NOMO-1 (cell line): ENCODE results near the gene SLC5A2.
"Not testable (repeated sequence)": the region's sequence is repeated elsewhere in the genome, so short reads cannot be mapped to it uniquely, and the experiment has no call there.

Experiments used
- DNase-seq, 2 experiments: peaks; one replicate each; lab custom pipeline; 2025; ENCODE audit not compliant: unreplicated experiment in 2 of 2; lab: John Stamatoyannopoulos, UW

Gene SLC5A2

GRCh38 chr16:31491778-31492418 is 9.0 kb downstream of the SLC5A2 start:
- DNase-seq = no peak

GRCh38 chr16:31493506-31494125 is 10.7 kb downstream of the SLC5A2 start:
- DNase-seq = no peak

GRCh38 chr16:31496670-31497069 is 13.7 kb downstream of the SLC5A2 start:
- DNase-seq = no peak

GRCh38 chr16:31498493-31498892 is 15.6 kb downstream of the SLC5A2 start:
- DNase-seq = no peak

- DNase-seq = no peak
Observed at GRCh38 chr16:31499928-31500327, 17.0 kb downstream of the SLC5A2 start.

- no peak for DNase-seq
Observed at GRCh38 chr16:31501226-31501965, 18.5 kb downstream of the SLC5A2 start.

GRCh38 chr16:31501966-31502348 is 19.0 kb downstream of the SLC5A2 start:
- DNase-seq = no peak

GRCh38 chr16:31502981-31503380 is 20.1 kb downstream of the SLC5A2 start:
- no peak for DNase-seq

- DNase-seq = not testable (repeated sequence)
Observed at GRCh38 chr16:31503555-31503954, 20.6 kb downstream of the SLC5A2 start.

GRCh38 chr16:31504159-31504558 is 21.2 kb downstream of the SLC5A2 start:
- DNase-seq = no peak

- peak in 1 of 2 experiments; percentile 57 for DNase-seq
Observed at GRCh38 chr16:31505483-31505882, 22.6 kb downstream of the SLC5A2 start.

- DNase-seq = no peak
Observed at GRCh38 chr16:31507617-31507928, 24.6 kb downstream of the SLC5A2 start.

- DNase-seq = peak; percentile 77 to 81
Observed at GRCh38 chr16:31507929-31508705, 25.2 kb downstream of the SLC5A2 start, which contains the start of gene RUSF1. RUSF1 (minus strand) TSS chr16:31508391; CDS start chr16:31508373, 18 bp downstream.

- DNase-seq = no peak
Observed at GRCh38 chr16:31508706-31509195, 25.8 kb downstream of the SLC5A2 start.

GRCh38 chr16:31513126-31513525 is 30.2 kb downstream of the SLC5A2 start:
- DNase-seq = no peak

GRCh38 chr16:31513884-31514283 is 31.0 kb downstream of the SLC5A2 start:
- DNase-seq = no peak

GRCh38 chr16:31517800-31518402 is 35.0 kb downstream of the SLC5A2 start:
- no peak for DNase-seq

- no peak for DNase-seq
Observed at GRCh38 chr16:31519759-31520431, 37.0 kb downstream of the SLC5A2 start.

GRCh38 chr16:31521368-31521767 is 38.4 kb downstream of the SLC5A2 start:
- no peak for DNase-seq

GRCh38 chr16:31522071-31522470 is 39.1 kb downstream of the SLC5A2 start:
- DNase-seq = no peak
